ENCODE results near the gene ATRN.

DNA sequence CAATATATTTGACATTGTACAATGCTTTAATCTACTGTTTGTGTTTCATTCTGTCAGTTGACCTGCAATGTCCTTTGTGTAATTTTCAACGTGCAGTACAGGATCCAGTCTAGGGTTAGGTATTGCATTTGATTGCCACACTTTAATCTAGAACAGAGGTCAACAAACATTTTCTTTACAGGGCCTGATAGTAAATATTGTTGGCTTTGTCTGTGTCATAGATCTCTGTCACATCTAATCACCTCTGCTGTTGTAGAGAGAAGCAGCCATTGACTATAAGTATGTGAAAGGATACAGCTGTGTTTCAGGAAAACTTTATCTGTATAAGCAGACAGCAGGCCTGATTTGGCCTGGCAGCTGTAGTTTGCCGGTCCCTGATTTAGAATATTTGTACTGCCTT is 39.3 kb downstream of the ATRN start:
- no peak for TF ChIP-seq YY1 (IDR thresholded peaks at IDR 0.05; ENCODE audit: insufficient read depth, insufficient read length)
- TF ChIP-seq ZNF274 (IDR thresholded peaks at IDR 0.05; ENCODE audit: low read depth, low read length) = no peak
- TF ChIP-seq SUZ12 (IDR thresholded peaks at IDR 0.05; ENCODE audit: extremely low read depth, insufficient read depth, insufficient read length) = no peak
